ENCODE measurements around the gene PCAT6.

DNA sequence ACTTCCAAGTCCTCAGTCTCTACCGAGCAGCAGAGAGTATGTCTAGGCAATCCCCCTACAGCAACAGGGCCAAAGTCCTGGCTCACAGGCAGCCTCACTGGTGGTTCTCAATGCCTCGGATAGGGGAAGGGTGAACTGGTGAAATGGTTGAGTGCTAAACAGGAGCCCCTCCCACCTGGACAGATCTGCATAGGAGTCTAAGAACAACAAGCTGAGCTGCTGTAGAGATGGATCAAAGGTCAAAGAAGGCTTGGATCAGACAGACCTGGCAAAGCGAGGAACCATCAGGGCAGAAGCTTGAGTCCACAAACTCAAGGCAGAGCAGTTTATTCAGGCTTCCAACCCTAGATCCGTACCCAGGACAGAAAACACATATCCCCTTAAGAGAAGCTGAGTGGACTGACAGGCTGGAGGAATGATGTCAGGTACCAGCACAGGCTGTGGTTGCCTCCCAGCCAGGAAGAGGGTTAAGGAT lies 46.4 kb downstream of the PCAT6 start:
- TF ChIP-seq CTCF (conservative IDR thresholded peaks at IDR 0.05; ENCODE audit: low read depth, low read length) (no peak), EZH2 (IDR thresholded peaks at IDR 0.05; ENCODE audit: low read length, unreplicated experiment) (no peak)

All from PC-3 (cell line).